Caco-2 (cell line): ENCODE results near the gene POU1F1. TPM values are rescaled to one million over a fixed set of nuclear protein-coding genes. Genes with fewer than 3 reads are reported as not detected.
"Not testable (repeated sequence)": the region's sequence is repeated elsewhere in the genome, so short reads cannot be mapped to it uniquely, and the experiment has no call there.

Experiments used
- BruUV-seq: library from RNA; stranded (reverse); fragments of 400-500 nt; replicated peaks from 2 replicates; lab custom pipeline; 2021; lab: Mats Ljungman, UMichigan
- CTCF ChIA-PET: fragments of 300-600 bp; sonication (Branson Sonifier 250); formaldehyde crosslinking; loops from one replicate; lab custom pipeline; 2022; ENCODE audit warnings: antibody characterized with exemption; lab: Charles Lee
- POLR2A ChIA-PET: fragments of 300-600 bp; sonication (Branson Sonifier 250); formaldehyde crosslinking; loops from one replicate; lab custom pipeline; 2022; ENCODE audit warnings: antibody characterized with exemption; lab: Charles Lee
- DNase-seq, 2 experiments: peaks; one replicate each; pipeline versions ENCODE4 v3.0.0 to v3.0.0-alpha.2; 2020 to 2022
- H3K27me3 ChIP-seq: replicated peaks from 2 replicates; pipeline ENCODE4 v1.6.0; 2011; ENCODE audit warnings: low read length; ENCODE audit not compliant: control insufficient read depth, insufficient read depth
- H3K36me3 ChIP-seq: 2 replicates; pipeline ENCODE4 v1.5.1; 2011; ENCODE audit warnings: low read length; ENCODE audit not compliant: control insufficient read depth, insufficient read depth
- H3K4me1 ChIP-seq: fragments of 250-450 bp; sonication (Bioruptor Pico); 2 replicates; pipeline ENCODE4 v1.5.1; 2020; ENCODE audit warnings: mild to moderate bottlenecking
- H3K4me3 ChIP-seq: 2 replicates; pipeline ENCODE4 v1.5.1; 2011; ENCODE audit warnings: low read depth, mild to moderate bottlenecking, control low read depth, low read length
- H3K9me3 ChIP-seq: fragments of 250-450 bp; sonication (Bioruptor Pico); 2 replicates; pipeline ENCODE4 v1.5.1; 2020; ENCODE audit warnings: mild to moderate bottlenecking, moderate library complexity
- H3K27ac Mint-ChIP-seq: one replicate; pipeline ENCODE4 v1.8.0; 2022; ENCODE audit warnings: mixed read lengths; ENCODE audit not compliant: unreplicated experiment
- H3K27me3 Mint-ChIP-seq: one replicate; pipeline ENCODE4 v1.8.0; 2022; ENCODE audit warnings: mixed read lengths; ENCODE audit not compliant: insufficient read depth, unreplicated experiment
- H3K36me3 Mint-ChIP-seq: one replicate; pipeline ENCODE4 v1.8.0; 2022; ENCODE audit warnings: mild to moderate bottlenecking, mixed read lengths; ENCODE audit not compliant: insufficient read depth, unreplicated experiment
- H3K4me1 Mint-ChIP-seq: one replicate; pipeline ENCODE4 v1.8.0; 2022; ENCODE audit warnings: low read depth, mixed read lengths; ENCODE audit not compliant: unreplicated experiment
- H3K4me3 Mint-ChIP-seq: one replicate; pipeline ENCODE4 v1.8.0; 2022; ENCODE audit warnings: mild to moderate bottlenecking, moderate library complexity, mixed read lengths; ENCODE audit not compliant: unreplicated experiment
- H3K9me3 Mint-ChIP-seq: one replicate; pipeline ENCODE4 v1.8.0; 2022; ENCODE audit warnings: mixed read lengths; ENCODE audit not compliant: unreplicated experiment
- CTCF ChIP-seq, 2 experiments: fragments of 200-600 bp in 1 of 2; IDR thresholded peaks; 1 replicate in 1 of 2; 2 replicates in 1 of 2; pipeline versions ENCODE4 v1.5.1 to v1.8.0; 2011 to 2022; ENCODE audit warnings: antibody characterized with exemption in 1 of 2, control low read depth in 1 of 2, inconsistent platforms in 1 of 2, low read depth in 1 of 2, low read length in 1 of 2, mild to moderate bottlenecking in 1 of 2, moderate library complexity in 1 of 2; ENCODE audit not compliant: insufficient read depth in 1 of 2, severe bottlenecking in 1 of 2, unreplicated experiment in 1 of 2
- intact Hi-C: fragments of 100-400 bp; cut with micrococcal nuclease; formaldehyde crosslinking; loops from one replicate; pipeline ENCODE4 v1.10.0; 2022; ENCODE audit not compliant: unreplicated experiment
- total RNA-seq: library from RNA; stranded (reverse); gene quantifications from 2 replicates; pipeline ENCODE4 v1.2.3, GENCODE V29; 2022

The POU1F1 gene
- total RNA-seq, 1 experiment from 2014 or later = not detected

GRCh38 chr3:87250009-87250408, 26.4 kb downstream of the POU1F1 start:
- Mint-ChIP-seq H3K4me1 (no peaks in the 10 kb centered on the region), H3K9me3 (no peaks in the 10 kb centered on the region), H3K27ac (no peak overlapping the region), H3K4me3 (no peak overlapping the region), H3K27me3 (no peaks in the 10 kb centered on the region), H3K36me3 (peaks cover 23% of the 10 kb centered on the region)
- TF ChIP-seq CTCF (IDR thresholded peaks at IDR 0.05; ENCODE audit: insufficient read depth in 1 of 2, low read depth in 1 of 2, low read length in 1 of 2, severe bottlenecking in 1 of 2, unreplicated experiment in 1 of 2) = no peak
- Histone ChIP-seq H3K36me3 (no peaks in the 10 kb centered on the region), H3K27me3 (no peaks in the 10 kb centered on the region), H3K4me1 (no peaks in the 10 kb centered on the region), H3K4me3 (no peak overlapping the region), H3K9me3 (no peaks in the 10 kb centered on the region)
- no peak for DNase-seq
- intact Hi-C loops = no loop called here
- ChIA-PET POLR2A (no interaction called here), CTCF (no interaction called here)
- BruUV-seq = no TSS peak

GRCh38 chr3:87248831-87249230, 27.6 kb downstream of the POU1F1 start:
- BruUV-seq = no TSS peak
- TF ChIP-seq CTCF (IDR thresholded peaks at IDR 0.05; ENCODE audit: insufficient read depth in 1 of 2, low read depth in 1 of 2, low read length in 1 of 2, severe bottlenecking in 1 of 2, unreplicated experiment in 1 of 2) = no peak
- Mint-ChIP-seq H3K4me1 (no peaks in the 10 kb centered on the region), H3K4me3 (no peak overlapping the region), H3K27ac (no peak overlapping the region), H3K36me3 (peaks cover 17% of the 10 kb centered on the region), H3K9me3 (no peaks in the 10 kb centered on the region), H3K27me3 (no peaks in the 10 kb centered on the region)
- no peaks in the 10 kb centered on the region for H3K27me3 ChIP-seq
- no peaks in the 10 kb centered on the region for H3K36me3 ChIP-seq
- ChIA-PET POLR2A (no interaction called here), CTCF (no interaction called here)
- no peak overlapping the region for H3K4me3 ChIP-seq
- DNase-seq = no peak
- no peaks in the 10 kb centered on the region for H3K9me3 ChIP-seq
- intact Hi-C loops = no loop called here
- no peaks in the 10 kb centered on the region for H3K4me1 ChIP-seq

- H3K4me1 ChIP-seq, H3K4me1 Mint-ChIP-seq, H3K4me3 Mint-ChIP-seq, BruUV-seq, H3K9me3 ChIP-seq, POLR2A ChIA-PET, CTCF ChIA-PET, H3K27ac Mint-ChIP-seq, H3K9me3 Mint-ChIP-seq, H3K4me3 ChIP-seq, intact Hi-C loops, DNase-seq, H3K36me3 ChIP-seq, H3K27me3 Mint-ChIP-seq, H3K27me3 ChIP-seq: not testable (repeated sequence)
- H3K36me3 Mint-ChIP-seq = peaks cover 16% of the 10 kb centered on the region
These were observed 28.2 kb downstream of the POU1F1 start for GRCh38 chr3:87248231-87248630.

GRCh38 chr3:87247430-87247773, 29.0 kb downstream of the POU1F1 start:
- ChIA-PET POLR2A (no interaction called here), CTCF (interaction anchor here (1.2 kb wide), 1 partner anchor 12 kb away, joined by 3 read pairs; no protein-coding TSS in a partner anchor)
- no peak overlapping the region for H3K4me3 Mint-ChIP-seq
- Histone ChIP-seq H3K4me3 (no peak overlapping the region), H3K9me3 (no peaks in the 10 kb centered on the region), H3K36me3 (no peaks in the 10 kb centered on the region), H3K4me1 (no peaks in the 10 kb centered on the region), H3K27me3 (no peaks in the 10 kb centered on the region)
- H3K36me3 Mint-ChIP-seq = peaks cover 16% of the 10 kb centered on the region
- no TSS peak for BruUV-seq
- H3K27me3 Mint-ChIP-seq = no peaks in the 10 kb centered on the region
- no peaks in the 10 kb centered on the region for H3K9me3 Mint-ChIP-seq
- DNase-seq = no peak
- intact Hi-C loops = no loop called here
- H3K4me1 Mint-ChIP-seq = no peaks in the 10 kb centered on the region
- no peak overlapping the region for H3K27ac Mint-ChIP-seq
- no peak for TF ChIP-seq CTCF (IDR thresholded peaks at IDR 0.05; ENCODE audit: insufficient read depth in 1 of 2, low read depth in 1 of 2, low read length in 1 of 2, severe bottlenecking in 1 of 2, unreplicated experiment in 1 of 2)
